Natural killer cell treated with Interleukin-12 subunit alpha and Interleukin-12 subunit beta and Interleukin-15 and Interleukin-18, amount 100 ng/mL, for 72 hours (primary cell): ENCODE data around the gene MYL10. TPM values are rescaled to one million over a fixed set of nuclear protein-coding genes. Genes with fewer than 3 reads are reported as not detected.

Experiments
- ATAC-seq, 2 donors: fragments of 150-1000 bp; cut with Tn5 transposase in 1 of 2; sonication (Bioruptor Pico), chemical (Tn5 transposase) in 1 of 2; 2 replicates each; pipeline ENCODE4 v1.10.0; 2021
- DNase-seq: peaks from one replicate; pipeline ENCODE4 v3.0.0; 2022; ENCODE audit warnings: low spot score
- H3K27ac Mint-ChIP-seq, 2 donors: 1 replicate in 1 of 2; 2 replicates in 1 of 2; pipeline ENCODE4 v1.8.0; 2022; ENCODE audit warnings: mixed read lengths in 2 of 2, mild to moderate bottlenecking in 1 of 2, moderate library complexity in 1 of 2
- H3K27me3 Mint-ChIP-seq, 2 donors: 1 replicate in 1 of 2; 2 replicates in 1 of 2; pipeline ENCODE4 v1.8.0; 2022; ENCODE audit warnings: mixed read lengths in 2 of 2
- H3K36me3 Mint-ChIP-seq: one replicate; pipeline ENCODE4 v1.8.0; 2022; ENCODE audit warnings: mixed read lengths
- H3K4me1 Mint-ChIP-seq, 2 donors: 1 replicate in 1 of 2; 2 replicates in 1 of 2; pipeline ENCODE4 v1.8.0; 2022; ENCODE audit warnings: low read depth in 2 of 2, mixed read lengths in 2 of 2, mild to moderate bottlenecking in 1 of 2
- H3K4me3 Mint-ChIP-seq: one replicate; pipeline ENCODE4 v1.8.0; 2022; ENCODE audit warnings: mixed read lengths
- H3K9me3 Mint-ChIP-seq: 2 replicates; pipeline ENCODE4 v1.8.0; 2022; ENCODE audit warnings: mixed read lengths
- total RNA-seq, 2 donors: library from RNA; stranded (reverse); gene quantifications; one replicate each; pipeline ENCODE4 v1.2.3, GENCODE V29; 2022

MYL10 gene
- not detected for total RNA-seq

- no peaks in the 10 kb centered on the region for H3K4me1 Mint-ChIP-seq
- DNase-seq (no peak), ATAC-seq (no peak)
- H3K4me3 Mint-ChIP-seq = no peak within 1 kb of the TSS
- peaks cover 21 to 22% of the 10 kb centered on the region in 2 donors for H3K27me3 Mint-ChIP-seq
- H3K9me3 Mint-ChIP-seq = no peaks in the 10 kb centered on the region
- H3K36me3 Mint-ChIP-seq = no peaks in the 10 kb centered on the region
- H3K27ac Mint-ChIP-seq = no peak within 1 kb of the TSS
Measured at GRCh38 chr7:101629171-101629570, at the start of gene MYL10. Gene MYL10 (minus strand): TSS chr7:101629296. CDS start chr7:101629118, 178 bp downstream.

- Mint-ChIP-seq H3K4me3 (no peak overlapping the region), H3K9me3 (no peaks in the 10 kb centered on the region), H3K27ac (no peak overlapping the region), H3K4me1 (no peaks in the 10 kb centered on the region), H3K27me3 (no peaks in the 10 kb centered on the region), H3K36me3 (no peaks in the 10 kb centered on the region)
- DNase-seq = no peak
- ATAC-seq = no peak
Measured at GRCh38 chr7:101678658-101679057, 49.6 kb upstream of the MYL10 start.

GRCh38 chr7:101677797-101678479 lies 48.8 kb upstream of the MYL10 start:
- Mint-ChIP-seq H3K4me1 (no peaks in the 10 kb centered on the region), H3K9me3 (no peaks in the 10 kb centered on the region), H3K27me3 (no peaks in the 10 kb centered on the region), H3K4me3 (no peak overlapping the region), H3K27ac (no peak overlapping the region), H3K36me3 (no peaks in the 10 kb centered on the region)
- ATAC-seq (no peak), DNase-seq (no peak)

DNA sequence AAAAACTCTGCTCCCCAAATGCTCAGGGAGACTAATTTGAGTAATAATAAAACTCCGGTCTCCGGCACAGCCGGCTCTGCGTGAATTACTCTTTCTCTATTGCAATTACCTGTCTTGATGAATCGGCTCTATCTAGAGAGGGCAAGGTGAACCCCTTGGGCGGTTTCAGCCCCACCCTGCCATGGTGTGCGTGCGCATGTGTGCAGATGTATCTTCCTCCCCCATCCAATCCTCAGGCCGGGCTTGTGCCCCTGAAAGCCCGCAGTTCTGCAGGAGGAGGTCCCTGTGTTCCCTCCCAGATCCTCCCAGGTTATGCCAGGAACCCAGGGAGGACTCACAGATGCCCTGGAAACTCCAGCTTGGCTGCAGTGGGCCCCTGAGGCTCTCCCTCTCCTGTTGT lies 48.3 kb upstream of the MYL10 start:
- DNase-seq (no peak), ATAC-seq (no peak)
- H3K4me1 Mint-ChIP-seq = no peaks in the 10 kb centered on the region
- no peak overlapping the region for H3K27ac Mint-ChIP-seq
- H3K4me3 Mint-ChIP-seq = no peak overlapping the region
- H3K9me3 Mint-ChIP-seq = no peaks in the 10 kb centered on the region
- no peaks in the 10 kb centered on the region for H3K27me3 Mint-ChIP-seq
- H3K36me3 Mint-ChIP-seq = no peaks in the 10 kb centered on the region

GRCh38 chr7:101676956-101677355 lies 47.9 kb upstream of the MYL10 start:
- Mint-ChIP-seq H3K27me3 (no peaks in the 10 kb centered on the region), H3K4me3 (no peak overlapping the region), H3K4me1 (no peaks in the 10 kb centered on the region), H3K27ac (no peak overlapping the region), H3K9me3 (no peaks in the 10 kb centered on the region), H3K36me3 (no peaks in the 10 kb centered on the region)
- ATAC-seq (no peak), DNase-seq (no peak)

GRCh38 chr7:101676062-101676598 lies 47.0 kb upstream of the MYL10 start:
- no peak for ATAC-seq
- Mint-ChIP-seq H3K27ac (no peak overlapping the region), H3K4me1 (no peaks in the 10 kb centered on the region), H3K27me3 (no peaks in the 10 kb centered on the region), H3K4me3 (no peak overlapping the region), H3K36me3 (no peaks in the 10 kb centered on the region), H3K9me3 (no peaks in the 10 kb centered on the region)
- no peak for DNase-seq

GRCh38 chr7:101674439-101674838 lies 45.3 kb upstream of the MYL10 start:
- DNase-seq (no peak), ATAC-seq (no peak)
- no peaks in the 10 kb centered on the region for H3K36me3 Mint-ChIP-seq
- H3K27ac Mint-ChIP-seq = no peak overlapping the region
- no peaks in the 10 kb centered on the region for H3K4me1 Mint-ChIP-seq
- no peaks in the 10 kb centered on the region for H3K9me3 Mint-ChIP-seq
- no peak overlapping the region for H3K4me3 Mint-ChIP-seq
- H3K27me3 Mint-ChIP-seq = no peaks in the 10 kb centered on the region

- Mint-ChIP-seq H3K27me3 (no peaks in the 10 kb centered on the region), H3K36me3 (no peaks in the 10 kb centered on the region), H3K9me3 (no peaks in the 10 kb centered on the region), H3K27ac (no peak overlapping the region), H3K4me1 (no peaks in the 10 kb centered on the region), H3K4me3 (no peak overlapping the region)
- ATAC-seq (no peak), DNase-seq (no peak)
Measured at GRCh38 chr7:101673951-101674350, 44.9 kb upstream of the MYL10 start.

DNA sequence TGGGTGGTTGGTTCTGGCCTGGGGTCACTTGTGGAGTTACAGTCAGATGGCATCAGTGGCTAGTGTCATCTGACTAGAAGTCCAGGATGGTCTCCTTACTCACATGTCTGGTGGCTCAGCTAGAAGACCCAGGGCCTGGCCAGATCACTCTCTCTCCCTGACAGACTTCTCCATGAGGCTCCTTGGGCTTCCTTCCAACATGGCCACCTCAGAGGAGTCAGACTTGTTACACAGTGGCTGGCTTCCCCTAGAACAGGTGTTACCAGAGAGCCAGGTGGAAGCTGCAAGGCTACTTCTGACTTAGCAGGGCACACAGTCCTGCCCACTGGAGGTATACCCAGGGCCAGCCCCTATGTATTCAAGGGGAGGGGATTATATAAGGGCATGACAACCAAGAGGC lies 44.2 kb upstream of the MYL10 start:
- no peaks in the 10 kb centered on the region for H3K4me1 Mint-ChIP-seq
- no peaks in the 10 kb centered on the region for H3K36me3 Mint-ChIP-seq
- H3K9me3 Mint-ChIP-seq = no peaks in the 10 kb centered on the region
- H3K27ac Mint-ChIP-seq = no peak overlapping the region
- DNase-seq (no peak), ATAC-seq (no peak)
- no peaks in the 10 kb centered on the region for H3K27me3 Mint-ChIP-seq
- H3K4me3 Mint-ChIP-seq = no peak overlapping the region

DNA sequence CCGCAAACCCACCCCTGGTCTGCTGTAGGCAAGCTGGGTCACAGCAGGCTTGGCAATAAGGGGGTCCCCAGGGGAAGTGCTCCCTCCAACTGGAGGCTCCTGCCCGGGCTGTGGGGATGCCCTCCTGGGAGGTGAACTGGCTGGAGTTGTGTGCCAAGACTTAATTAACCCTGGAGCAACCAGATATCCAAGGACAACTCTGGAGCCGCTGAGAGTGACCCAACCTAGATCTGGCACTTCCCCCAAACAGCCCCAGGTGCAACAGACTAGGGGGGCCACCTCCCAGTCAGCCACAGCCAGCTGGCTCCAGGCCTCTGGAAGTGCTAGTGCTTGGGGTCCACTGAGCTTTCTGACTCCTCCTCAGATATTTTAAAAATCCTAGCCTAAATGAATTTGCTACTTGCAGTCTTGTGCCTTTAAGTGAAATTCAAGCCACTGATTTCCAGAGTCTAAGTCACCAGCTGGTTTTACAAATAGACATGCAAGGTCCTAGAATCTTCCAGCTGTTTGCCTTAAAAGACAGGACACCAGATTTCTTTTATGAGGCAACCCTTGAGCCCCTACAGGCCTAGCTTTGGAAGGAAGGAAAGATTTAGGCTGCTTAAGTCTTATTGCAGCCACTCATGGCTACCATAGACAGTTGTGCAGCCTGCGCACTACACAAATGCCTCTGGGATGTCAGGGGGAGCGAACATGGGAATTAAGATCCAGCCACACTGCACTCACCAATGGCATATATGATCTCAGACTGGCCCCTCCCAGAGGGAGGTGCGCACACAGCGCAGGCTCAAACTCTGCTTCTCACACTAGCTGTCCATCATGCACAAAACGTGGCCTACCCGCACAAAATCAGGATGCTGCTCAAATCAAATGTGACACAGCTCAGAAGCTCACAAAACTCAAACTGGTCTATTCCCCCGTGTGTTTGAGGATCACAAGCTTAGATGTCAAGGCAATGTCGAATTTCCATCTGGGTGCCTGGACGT lies 42.6 kb upstream of the MYL10 start:
- ATAC-seq = no peak
- no peak for DNase-seq
- H3K9me3 Mint-ChIP-seq = no peaks in the 10 kb centered on the region
- H3K27ac Mint-ChIP-seq = no peak overlapping the region
- H3K4me3 Mint-ChIP-seq = no peak overlapping the region
- H3K27me3 Mint-ChIP-seq = no peaks in the 10 kb centered on the region
- H3K4me1 Mint-ChIP-seq = no peaks in the 10 kb centered on the region
- H3K36me3 Mint-ChIP-seq = no peaks in the 10 kb centered on the region

DNA sequence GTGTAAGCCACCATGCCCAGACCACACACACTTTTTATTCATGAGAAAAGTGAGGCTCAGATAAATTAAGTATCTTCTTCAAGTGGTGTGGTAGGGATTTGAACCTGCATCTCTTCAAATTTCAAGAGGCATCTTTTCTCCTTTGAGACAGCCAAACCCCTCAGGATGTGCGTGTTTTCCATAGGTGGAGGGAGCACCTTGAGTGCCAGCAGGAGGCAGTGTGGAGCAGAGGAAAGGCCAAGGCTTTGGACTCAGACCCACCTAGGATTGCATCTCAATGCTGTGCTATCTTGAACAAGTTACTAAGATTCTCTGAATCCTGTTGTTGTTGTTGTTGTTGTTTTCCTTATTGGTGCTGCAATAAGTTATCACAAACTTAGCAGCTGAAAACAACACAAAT lies 40.2 kb upstream of the MYL10 start:
- Mint-ChIP-seq H3K9me3 (no peaks in the 10 kb centered on the region), H3K4me1 (no peaks in the 10 kb centered on the region), H3K27ac (no peak overlapping the region), H3K4me3 (no peak overlapping the region), H3K36me3 (no peaks in the 10 kb centered on the region), H3K27me3 (no peaks in the 10 kb centered on the region)
- no peak for DNase-seq
- ATAC-seq = no peak

DNA sequence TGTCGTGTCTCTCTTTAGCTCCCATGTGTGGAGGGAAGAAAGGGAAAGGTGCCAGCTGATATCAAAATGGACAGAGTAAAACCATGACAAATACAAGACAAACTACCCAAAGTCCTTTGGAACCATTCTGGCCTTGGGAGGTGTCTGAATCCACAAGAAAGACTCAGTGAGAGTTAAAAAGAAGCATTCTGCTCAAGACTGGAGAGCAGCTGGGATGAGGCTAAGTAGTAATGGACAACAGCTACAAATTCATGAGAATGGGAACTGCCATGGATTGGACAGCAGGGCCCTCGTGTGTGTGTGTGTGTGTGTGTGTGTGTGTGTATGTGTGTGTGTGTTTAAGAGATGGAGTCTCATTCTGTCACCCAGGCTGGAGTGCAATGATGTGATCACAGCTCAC lies 39.6 kb upstream of the MYL10 start:
- Mint-ChIP-seq H3K27me3 (no peaks in the 10 kb centered on the region), H3K27ac (no peak overlapping the region), H3K9me3 (no peaks in the 10 kb centered on the region), H3K4me3 (no peak overlapping the region), H3K36me3 (no peaks in the 10 kb centered on the region), H3K4me1 (no peaks in the 10 kb centered on the region)
- no peak for DNase-seq
- no peak for ATAC-seq

DNA sequence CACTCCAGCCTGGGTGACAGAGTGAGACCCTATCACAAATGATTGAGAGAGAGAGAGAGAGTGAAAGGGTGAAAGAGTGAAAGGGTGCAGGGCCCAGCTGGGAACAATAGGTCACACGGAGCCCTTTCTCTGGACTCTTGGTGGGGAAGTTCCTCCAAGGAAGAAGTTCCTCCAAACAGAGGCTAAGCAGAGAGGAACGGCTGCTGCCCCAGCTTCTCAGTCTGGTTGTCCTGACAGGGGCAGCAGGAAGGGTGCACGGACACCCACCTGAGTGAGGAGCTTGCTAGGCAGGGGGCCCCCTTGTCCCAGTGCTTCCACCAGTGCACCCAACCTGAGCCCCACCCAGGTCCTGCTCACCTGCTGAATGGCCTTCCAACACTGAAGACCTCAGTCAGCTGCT lies 38.8 kb upstream of the MYL10 start:
- Mint-ChIP-seq H3K27me3 (peaks cover 0 to 2% of the 10 kb centered on the region in 2 donors), H3K36me3 (no peaks in the 10 kb centered on the region), H3K27ac (no peak overlapping the region), H3K4me1 (no peaks in the 10 kb centered on the region), H3K9me3 (no peaks in the 10 kb centered on the region), H3K4me3 (no peak overlapping the region)
- no peak for DNase-seq
- no peak for ATAC-seq

GRCh38 chr7:101667399-101667798 lies 38.3 kb upstream of the MYL10 start:
- H3K9me3 Mint-ChIP-seq = no peaks in the 10 kb centered on the region
- no peak overlapping the region for H3K27ac Mint-ChIP-seq
- H3K27me3 Mint-ChIP-seq = peaks cover 0 to 3% of the 10 kb centered on the region in 2 donors
- H3K4me3 Mint-ChIP-seq = no peak overlapping the region
- no peak for ATAC-seq
- H3K36me3 Mint-ChIP-seq = no peaks in the 10 kb centered on the region
- no peaks in the 10 kb centered on the region for H3K4me1 Mint-ChIP-seq
- DNase-seq = no peak
